H9 (cell line): Measurements from ENCODE around the gene EDC3. TPM values are rescaled to one million over a fixed set of nuclear protein-coding genes. Genes with fewer than 3 reads are reported as not detected.

ENCODE experiments used
- DNase-seq: peaks from one replicate; pipeline ENCODE4 v3.0.0-alpha.2; 2017
- H2AFZ ChIP-seq: one replicate; pipeline ENCODE4 v1.6.1; 2013; ENCODE audit warnings: mild to moderate bottlenecking, low read length, control low read depth, moderate library complexity
- H2AK5ac ChIP-seq: 2 replicates; pipeline ENCODE4 v1.6.1; 2013; ENCODE audit warnings: low read length, control low read depth, mixed read lengths; ENCODE audit not compliant: insufficient read length
- H2BK120ac ChIP-seq: one replicate; pipeline ENCODE4 v1.6.1; 2013; ENCODE audit warnings: low read depth, mild to moderate bottlenecking, low read length, control low read depth, inconsistent platforms; ENCODE audit not compliant: poor library complexity, severe bottlenecking
- H2BK12ac ChIP-seq: 2 replicates; pipeline ENCODE4 v1.6.1; 2013; ENCODE audit warnings: low read length, control low read depth, mixed read lengths, low read depth; ENCODE audit not compliant: insufficient read length
- H2BK15ac ChIP-seq: 2 replicates; pipeline ENCODE4 v1.6.1; 2013; ENCODE audit warnings: low read depth, low read length, control low read depth
- H2BK20ac ChIP-seq: one replicate; pipeline ENCODE4 v1.6.1; 2013; ENCODE audit warnings: low read depth, mild to moderate bottlenecking, low read length, control low read depth, inconsistent platforms; ENCODE audit not compliant: poor library complexity, severe bottlenecking
- H2BK5ac ChIP-seq: 2 replicates; pipeline ENCODE4 v1.6.1; 2013; ENCODE audit warnings: low read length, control low read depth, mixed read lengths; ENCODE audit not compliant: insufficient read length
- H3K14ac ChIP-seq: 2 replicates; pipeline ENCODE4 v1.6.1; 2013; ENCODE audit warnings: low read length, control low read depth; ENCODE audit not compliant: insufficient read depth
- H3K18ac ChIP-seq: 2 replicates; pipeline ENCODE4 v1.6.1; 2013; ENCODE audit warnings: low read depth, mild to moderate bottlenecking, mixed read lengths, low read length, control low read depth; ENCODE audit not compliant: insufficient read length
- H3K23ac ChIP-seq: 2 replicates; pipeline ENCODE4 v1.6.1; 2013; ENCODE audit warnings: low read length, control low read depth, mixed read lengths, low read depth; ENCODE audit not compliant: insufficient read length
- H3K23me2 ChIP-seq: 2 replicates; pipeline ENCODE4 v1.6.1; 2013; ENCODE audit warnings: low read depth, mild to moderate bottlenecking, mixed read lengths, low read length, control low read depth; ENCODE audit not compliant: insufficient read length, poor library complexity, severe bottlenecking
- H3K27ac ChIP-seq: 2 replicates; pipeline ENCODE4 v1.5.1; 2013; ENCODE audit warnings: low read length, control low read depth, mixed read lengths, low read depth; ENCODE audit not compliant: insufficient read length
- H3K27me3 ChIP-seq: 2 replicates; pipeline ENCODE4 v1.6.1; 2013; ENCODE audit warnings: low read length, control low read depth, inconsistent platforms; ENCODE audit not compliant: insufficient read depth
- H3K4ac ChIP-seq: 2 replicates; pipeline ENCODE4 v1.6.1; 2013; ENCODE audit warnings: low read depth, mild to moderate bottlenecking, control low read depth, inconsistent platforms, low read length, moderate library complexity
- H3K4me1 ChIP-seq: 2 replicates; pipeline ENCODE4 v1.6.1; 2013; ENCODE audit warnings: low read length, control low read depth, inconsistent platforms; ENCODE audit not compliant: insufficient read depth
- H3K4me2 ChIP-seq: 2 replicates; pipeline ENCODE4 v1.6.1; 2013; ENCODE audit warnings: low read length, control low read depth, mixed read lengths; ENCODE audit not compliant: insufficient read length, insufficient read depth
- H3K56ac ChIP-seq: 2 replicates; pipeline ENCODE4 v1.6.1; 2013; ENCODE audit warnings: low read depth, mild to moderate bottlenecking, mixed read lengths, low read length, control low read depth; ENCODE audit not compliant: insufficient read length
- H3K79me1 ChIP-seq: 2 replicates; pipeline ENCODE4 v1.6.1; 2013; ENCODE audit warnings: low read depth, mild to moderate bottlenecking, moderate library complexity, low read length, control low read depth, inconsistent platforms; ENCODE audit not compliant: insufficient read depth, poor library complexity, severe bottlenecking
- H3K79me2 ChIP-seq: 2 replicates; pipeline ENCODE4 v1.6.1; 2013; ENCODE audit warnings: low read length, control low read depth, inconsistent platforms; ENCODE audit not compliant: insufficient read depth
- H3K9ac ChIP-seq: 2 replicates; pipeline ENCODE4 v1.6.1; 2013; ENCODE audit warnings: low read length, control low read depth, mixed read lengths; ENCODE audit not compliant: insufficient read length; ENCODE audit errors: extremely low read depth
- H3K9me3 ChIP-seq: one replicate; pipeline ENCODE4 v1.6.1; 2013; ENCODE audit warnings: low read depth, low read length, inconsistent platforms; ENCODE audit not compliant: control insufficient read depth
- H3T11ph ChIP-seq: one replicate; pipeline ENCODE4 v1.6.1; 2013; ENCODE audit warnings: mild to moderate bottlenecking, low read length, control low read depth, inconsistent platforms
- H4K20me1 ChIP-seq: one replicate; pipeline ENCODE4 v1.6.1; 2013; ENCODE audit not compliant: control insufficient read depth, insufficient read length, insufficient read depth
- H4K5ac ChIP-seq: 2 replicates; pipeline ENCODE4 v1.6.1; 2013; ENCODE audit warnings: low read depth, mild to moderate bottlenecking, mixed read lengths, low read length, control low read depth; ENCODE audit not compliant: insufficient read length
- H4K8ac ChIP-seq: replicated peaks from 2 replicates; pipeline ENCODE4 v1.6.1; 2013; ENCODE audit warnings: low read length, control low read depth, mixed read lengths, low read depth; ENCODE audit not compliant: insufficient read length
- H4K91ac ChIP-seq: 2 replicates; pipeline ENCODE4 v1.6.1; 2013; ENCODE audit warnings: low read depth, mild to moderate bottlenecking, moderate library complexity, mixed read lengths, low read length, control low read depth; ENCODE audit not compliant: insufficient read length
- H3K27ac Mint-ChIP-seq, 3 experiments: 2 replicates in 2 of 3; 3 replicates in 1 of 3; pipeline ENCODE4 v1.8.0; 2020 to 2021; ENCODE audit warnings: mixed read lengths in 3 of 3, mild to moderate bottlenecking in 1 of 3, moderate library complexity in 1 of 3
- H3K27me3 Mint-ChIP-seq: 2 replicates; pipeline ENCODE4 v1.8.0; 2021; ENCODE audit warnings: low read depth, mild to moderate bottlenecking, moderate library complexity, mixed read lengths
- H3K36me3 Mint-ChIP-seq, 3 experiments: 2 replicates in 2 of 3; 3 replicates in 1 of 3; pipeline ENCODE4 v1.8.0; 2020 to 2021; ENCODE audit warnings: low read depth in 3 of 3, mixed read lengths in 3 of 3; ENCODE audit not compliant: insufficient read depth in 1 of 3
- H3K4me1 Mint-ChIP-seq, 2 experiments: 2 replicates each; pipeline ENCODE4 v1.8.0; 2020; ENCODE audit warnings: mixed read lengths in 2 of 2
- H3K4me3 Mint-ChIP-seq, 2 experiments: 2 replicates in 1 of 2; 3 replicates in 1 of 2; pipeline ENCODE4 v1.8.0; 2020 to 2021; ENCODE audit warnings: mild to moderate bottlenecking in 2 of 2, mixed read lengths in 2 of 2, moderate library complexity in 1 of 2
- H3K9me3 Mint-ChIP-seq, 2 experiments: 2 replicates in 1 of 2; 3 replicates in 1 of 2; pipeline ENCODE4 v1.8.0; 2020; ENCODE audit warnings: mild to moderate bottlenecking in 2 of 2, mixed read lengths in 2 of 2, moderate library complexity in 1 of 2
- CTCF ChIP-seq: fragments of 200-600 bp; sonication (generic); conservative IDR thresholded peaks from 3 replicates; pipeline ENCODE4 v1.8.0; 2021; ENCODE audit warnings: antibody characterized with exemption, mild to moderate bottlenecking
- WGBS: extraction: QIAGEN DNeasy Blood & Tissue Kit; methylation state at CpG from one replicate; pipeline ENCODE4 v1.1.7; 2013; ENCODE audit warnings: missing lambda C conversion rate, low lambda C conversion rate, mixed read lengths; ENCODE audit not compliant: insufficient read length; ENCODE audit errors: extremely low coverage; 5-methylcytosine and 5-hydroxymethylcytosine counted together
- total RNA-seq: library from RNA; stranded (reverse); gene quantifications from 2 replicates; pipeline ENCODE4 v1.2.1, GENCODE V29; 2021

The EDC3 gene
- total RNA-seq, 1 experiment from 2014 or later, result 60.5 TPM

DNA sequence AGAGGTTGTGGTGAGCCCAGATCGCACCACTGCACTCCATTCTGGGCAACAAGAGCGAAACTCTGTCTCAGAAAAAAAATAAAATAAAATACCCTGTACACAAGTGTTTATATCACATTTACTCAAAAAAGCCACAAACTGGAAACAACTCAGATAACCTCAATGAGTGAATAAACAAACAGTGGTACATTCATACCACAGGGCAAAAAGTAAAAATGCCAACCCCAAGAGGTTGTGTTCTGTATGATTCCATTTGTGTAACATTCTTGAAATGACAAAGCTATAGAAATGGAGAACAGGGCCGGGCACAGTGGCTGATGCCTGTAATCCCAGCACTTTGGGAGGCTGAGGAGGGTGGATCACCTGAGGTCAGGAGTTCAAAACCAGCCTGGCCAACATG is 12.9 kb downstream of the EDC3 start:
- Histone ChIP-seq H2AFZ (no peak overlapping the region), H2BK20ac (no peak overlapping the region), H3K27ac (no peak overlapping the region), H4K5ac (no peak overlapping the region), H4K8ac (no peak overlapping the region), H4K20me1 (no peaks in the 10 kb centered on the region), H3K23ac (no peak overlapping the region), H3K9ac (no peak overlapping the region), H3K23me2 (no peaks in the 10 kb centered on the region), H3K4me2 (no peak overlapping the region), H3T11ph (no peak overlapping the region), H3K79me1 (peaks cover 13% of the 10 kb centered on the region), H3K27me3 (no peaks in the 10 kb centered on the region), H3K9me3 (no peaks in the 10 kb centered on the region), H2BK5ac (no peak overlapping the region), H4K91ac (no peak overlapping the region), H2BK12ac (no peak overlapping the region), H3K56ac (no peak overlapping the region), H3K18ac (no peak overlapping the region), H3K79me2 (peaks cover 2% of the 10 kb centered on the region; the same call in 1 of the 2 replicates), H3K14ac (no peak overlapping the region), H2BK120ac (no peak overlapping the region), H3K4me1 (no peaks in the 10 kb centered on the region), H2BK15ac (no peak overlapping the region), H3K4ac (no peak overlapping the region), H2AK5ac (no peak overlapping the region)
- Mint-ChIP-seq H3K27me3 (no peaks in the 10 kb centered on the region), H3K9me3 (peaks cover 5 to 6% of the 10 kb centered on the region in 2 experiments; a peak in 4 of 5 replicates), H3K36me3 (peaks cover 16 to 22% (median 17%) of the 10 kb centered on the region in 3 experiments; a peak in 6 of 7 replicates), H3K4me3 (no peak overlapping the region), H3K27ac (no peak overlapping the region), H3K4me1 (no peaks in the 10 kb centered on the region)
- TF ChIP-seq CTCF, result no peak
- no peak for DNase-seq
- WGBS, result no CpG with 5 or more reads among the region's 3 CpGs
